HG03520 (cell line): ENCODE data around the gene PPP4R4.
"Not testable (repeated sequence)": the region's sequence is repeated elsewhere in the genome, so short reads cannot be mapped to it uniquely, and the experiment has no call there.

ENCODE experiments used
- ATAC-seq: cut with Tn5 transposase; IDR thresholded peaks from one replicate; pipeline ENCODE4 v1.9.1; 2021; ENCODE audit warnings: mild to moderate bottlenecking, moderate library complexity; ENCODE audit not compliant: unreplicated experiment

Gene PPP4R4

GRCh38 chr14:94177806-94178205 is 3.7 kb downstream of the PPP4R4 start:
- ATAC-seq, result no peak

- ATAC-seq, result no peak
These were observed 5.1 kb downstream of the PPP4R4 start for GRCh38 chr14:94179244-94179643.

GRCh38 chr14:94180655-94181271 is 6.6 kb downstream of the PPP4R4 start:
- ATAC-seq, result peak; percentile 63

- no peak for ATAC-seq
These were observed 7.7 kb downstream of the PPP4R4 start for GRCh38 chr14:94181835-94182234.

- ATAC-seq, result no peak
These were observed 18.4 kb downstream of the PPP4R4 start for GRCh38 chr14:94192536-94192935.

- ATAC-seq, result no peak
These were observed 19.7 kb downstream of the PPP4R4 start for GRCh38 chr14:94193776-94194175.

- ATAC-seq, result no peak
These were observed 21.9 kb downstream of the PPP4R4 start for GRCh38 chr14:94196057-94196456.

- ATAC-seq, result no peak
These were observed 29.5 kb downstream of the PPP4R4 start for GRCh38 chr14:94203473-94204210.

GRCh38 chr14:94213021-94213420 is 38.9 kb downstream of the PPP4R4 start:
- ATAC-seq, result no peak

- ATAC-seq, result no peak
These were observed 39.6 kb downstream of the PPP4R4 start for GRCh38 chr14:94213741-94214140.

- ATAC-seq, result no peak
These were observed 43.0 kb downstream of the PPP4R4 start for GRCh38 chr14:94217116-94217515.

- ATAC-seq, result not testable (repeated sequence)
These were observed 44.2 kb downstream of the PPP4R4 start for GRCh38 chr14:94218198-94218886.

GRCh38 chr14:94224040-94224439 is 49.9 kb downstream of the PPP4R4 start:
- no peak for ATAC-seq

- no peak for ATAC-seq
These were observed 51.6 kb downstream of the PPP4R4 start for GRCh38 chr14:94225460-94226378.

- ATAC-seq, result no peak
These were observed 52.9 kb downstream of the PPP4R4 start for GRCh38 chr14:94227029-94227428.

GRCh38 chr14:94237046-94237445 is 62.9 kb downstream of the PPP4R4 start:
- ATAC-seq, result no peak

GRCh38 chr14:94237983-94238382 is 63.9 kb downstream of the PPP4R4 start:
- no peak for ATAC-seq

- no peak for ATAC-seq
These were observed 65.3 kb downstream of the PPP4R4 start for GRCh38 chr14:94239406-94239805.

- no peak for ATAC-seq
These were observed 70.1 kb downstream of the PPP4R4 start for GRCh38 chr14:94244182-94244581.

GRCh38 chr14:94264195-94264594 is 90.1 kb downstream of the PPP4R4 start:
- not testable (repeated sequence) for ATAC-seq

GRCh38 chr14:94267352-94267751 is 93.2 kb downstream of the PPP4R4 start:
- no peak for ATAC-seq
